HCT116 (cell line): Measurements from ENCODE around the gene PLXNB3. TPM values are rescaled to one million over a fixed set of nuclear protein-coding genes. Genes with fewer than 3 reads are reported as not detected.

Source experiments
- ATAC-seq: fragments of 200-7000 bp; cut with Tn5 transposase; 2 replicates; pipeline ENCODE4 v1.9.1; 2020; ENCODE audit warnings: mild to moderate bottlenecking, moderate library complexity
- BruUV-seq: library from RNA; stranded (reverse); fragments of 400-500 nt; replicated peaks from 2 replicates; lab custom pipeline; 2021; lab: Mats Ljungman, UMichigan
- CTCF ChIA-PET: fragments of 300-600 bp; sonication (Branson Sonifier 250); formaldehyde crosslinking; loops from one replicate; lab custom pipeline; 2021; ENCODE audit warnings: antibody characterized with exemption; lab: Charles Lee
- POLR2A ChIA-PET: fragments of 300-600, 350-600 bp; sonication (Branson Sonifier 250); formaldehyde crosslinking; loops from one replicate; lab custom pipeline; 2021; ENCODE audit warnings: antibody characterized with exemption; lab: Charles Lee
- RAD21 ChIA-PET, 2 experiments: fragments of 300-600 bp; sonication (Branson Sonifier 250); formaldehyde crosslinking; loops; one replicate each; lab custom pipeline; 2023; ENCODE audit warnings: low total read pairs in 2 of 2; ENCODE audit not compliant: uncharacterized antibody in 2 of 2, unreplicated experiment in 2 of 2, low non-redundant PET in 1 of 2; lab: Charles Lee
- DNase-seq: peaks from one replicate; pipeline ENCODE4 v3.0.0-alpha.2; 2010; ENCODE audit warnings: low read depth, low spot score
- H2AFZ ChIP-seq: fragments of 200-600 bp; shearing (Covaris generic), sonication (generic); 2 replicates; pipeline ENCODE4 v1.6.1; 2017; ENCODE audit warnings: low read depth, mixed run types, mixed read lengths, antibody characterized with exemption, low read length; ENCODE audit not compliant: poor library complexity, severe bottlenecking
- H3K27ac ChIP-seq: 2 replicates; pipeline ENCODE4 v1.5.1; 2012; ENCODE audit warnings: low read depth, low read length
- H3K27me3 ChIP-seq: fragments of 200-600 bp; sonication (generic); 2 replicates; pipeline ENCODE4 v1.6.1; 2016; ENCODE audit warnings: mixed run types, low read length, mixed read lengths; ENCODE audit not compliant: insufficient read depth
- H3K36me3 ChIP-seq, 2 experiments: fragments of 200-500 bp in 1 of 2; fragments of 200-600 bp in 1 of 2; sonication (Bioruptor generic) in 1 of 2; sonication (generic) in 1 of 2; 2 replicates each; pipeline versions ENCODE4 v1.5.1 to v1.6.1; 2014 to 2016; ENCODE audit warnings: low read length in 2 of 2, inconsistent platforms in 1 of 2, mixed read lengths in 1 of 2, mixed run types in 1 of 2; ENCODE audit not compliant: insufficient read depth in 2 of 2, control insufficient read depth in 1 of 2
- H3K4me1 ChIP-seq, 2 experiments: fragments of 200-600 bp in 1 of 2; sonication (generic) in 1 of 2; 2 replicates each; pipeline versions ENCODE4 v1.5.1 to v1.6.1; 2012 to 2017; ENCODE audit warnings: low read length in 2 of 2, inconsistent platforms in 1 of 2, mild to moderate bottlenecking in 1 of 2, mixed read lengths in 1 of 2, mixed run types in 1 of 2, moderate library complexity in 1 of 2; ENCODE audit not compliant: insufficient read depth in 2 of 2, control insufficient read depth in 1 of 2
- H3K4me2 ChIP-seq: fragments of 200-600 bp; sonication (generic); 2 replicates; pipeline ENCODE4 v1.6.1; 2017; ENCODE audit warnings: mixed run types, low read length, mixed read lengths
- H3K4me3 ChIP-seq, 2 experiments: fragments of 200-600 bp in 1 of 2; sonication (generic) in 1 of 2; replicated peaks in 1 of 2; 2 replicates each; pipeline ENCODE4 v1.5.1; 2011 to 2016; ENCODE audit warnings: low read length in 2 of 2, control low read depth in 1 of 2, low read depth in 1 of 2, mild to moderate bottlenecking in 1 of 2, mixed read lengths in 1 of 2, mixed run types in 1 of 2
- H3K79me2 ChIP-seq: fragments of 200-600 bp; sonication (generic); 2 replicates; pipeline ENCODE4 v1.6.1; 2017; ENCODE audit warnings: mild to moderate bottlenecking, mixed run types, low read length, moderate library complexity, mixed read lengths; ENCODE audit not compliant: insufficient read depth
- H3K9ac ChIP-seq: fragments of 200-600 bp; sonication (generic); 2 replicates; pipeline ENCODE4 v1.6.1; 2016; ENCODE audit warnings: low read length, mixed read lengths
- H3K9me2 ChIP-seq: fragments of 200-600 bp; sonication (generic), shearing (Covaris generic); 2 replicates; pipeline ENCODE4 v1.6.1; 2017; ENCODE audit warnings: mixed run types, mild to moderate bottlenecking, moderate library complexity; ENCODE audit not compliant: insufficient read depth
- H3K9me3 ChIP-seq, 2 experiments: fragments of 200-500 bp in 1 of 2; fragments of 200-600 bp in 1 of 2; sonication (Bioruptor generic) in 1 of 2; sonication (generic) in 1 of 2; 2 replicates each; pipeline ENCODE4 v1.6.1; 2014 to 2017; ENCODE audit warnings: low read length in 2 of 2, mixed read lengths in 2 of 2, inconsistent platforms in 1 of 2, low read depth in 1 of 2, mild to moderate bottlenecking in 1 of 2, mixed run types in 1 of 2, moderate library complexity in 1 of 2; ENCODE audit not compliant: control insufficient read depth in 1 of 2, insufficient read depth in 1 of 2
- H4K20me1 ChIP-seq: fragments of 200-600 bp; sonication (generic), shearing (Covaris generic); 2 replicates; pipeline ENCODE4 v1.6.1; 2017; ENCODE audit warnings: mixed run types, mild to moderate bottlenecking, moderate library complexity; ENCODE audit not compliant: insufficient read depth
- CEBPB ChIP-seq: IDR thresholded peaks from 2 replicates; pipeline ENCODE4 v1.6.1; 2012; ENCODE audit warnings: low read depth
- ELF1 ChIP-seq: IDR thresholded peaks from 2 replicates; pipeline ENCODE4 v1.6.1; 2012; ENCODE audit warnings: low read depth, borderline replicate concordance
- EZH2 ChIP-seq: fragments of 200-600 bp; sonication (generic); IDR thresholded peaks from 2 replicates; pipeline ENCODE4 v1.6.1; 2017; ENCODE audit warnings: antibody characterized with exemption, mixed run types
- FOSL1 ChIP-seq: IDR thresholded peaks from 2 replicates; pipeline ENCODE4 v1.6.1; 2012; ENCODE audit warnings: low read depth
- JUND ChIP-seq: IDR thresholded peaks from 2 replicates; pipeline ENCODE4 v1.6.1; 2012
- RAD21 ChIP-seq: IDR thresholded peaks from 2 replicates; pipeline ENCODE4 v1.6.1; 2012; ENCODE audit warnings: low read depth, mild to moderate bottlenecking
- SIN3A ChIP-seq: IDR thresholded peaks from 2 replicates; pipeline ENCODE4 v1.6.1; 2012; ENCODE audit warnings: low read depth
- SP1 ChIP-seq: IDR thresholded peaks from 2 replicates; pipeline ENCODE4 v1.6.1; 2012; ENCODE audit warnings: low read depth
- SRF ChIP-seq: IDR thresholded peaks from 2 replicates; pipeline ENCODE4 v1.6.1; 2012; ENCODE audit warnings: low read depth
- TCF7L2 ChIP-seq: IDR thresholded peaks from 2 replicates; pipeline ENCODE4 v1.7.0; 2011; ENCODE audit warnings: borderline replicate concordance, inconsistent platforms; ENCODE audit not compliant: insufficient read depth, insufficient read length; ENCODE audit errors: extremely low read depth
- YY1 ChIP-seq: IDR thresholded peaks from 2 replicates; pipeline ENCODE4 v1.6.1; 2011; ENCODE audit warnings: low read length, low read depth, moderate library complexity, mild to moderate bottlenecking; ENCODE audit not compliant: insufficient replicate concordance; ENCODE audit errors: extremely low read depth
- ZNF274 ChIP-seq: fragments of 200-500 bp; sonication (Bioruptor generic); IDR thresholded peaks from 2 replicates; pipeline ENCODE4 v1.6.1; 2014; ENCODE audit warnings: mild to moderate bottlenecking, low read depth, low read length, inconsistent platforms
- intact Hi-C: fragments of 100-400 bp; cut with micrococcal nuclease; formaldehyde crosslinking; loops from 2 replicates; pipeline ENCODE4 v1.10.0; 2022
- total RNA-seq: library from RNA; stranded (reverse); gene quantifications from one replicate; pipeline ENCODE4 v1.2.1, GENCODE V29; 2021; ENCODE audit not compliant: unreplicated experiment
- TF ChIP-seq, protein P1 (sequence below): IDR thresholded peaks from 2 replicates; pipeline ENCODE4 v1.6.1; 2012
- TF ChIP-seq, protein P2 (sequence below): IDR thresholded peaks from 2 replicates; pipeline ENCODE4 v1.6.1; 2012

Gene PLXNB3
- total RNA-seq, 1 experiment from 2014 or later: 4.8 TPM

DNA sequence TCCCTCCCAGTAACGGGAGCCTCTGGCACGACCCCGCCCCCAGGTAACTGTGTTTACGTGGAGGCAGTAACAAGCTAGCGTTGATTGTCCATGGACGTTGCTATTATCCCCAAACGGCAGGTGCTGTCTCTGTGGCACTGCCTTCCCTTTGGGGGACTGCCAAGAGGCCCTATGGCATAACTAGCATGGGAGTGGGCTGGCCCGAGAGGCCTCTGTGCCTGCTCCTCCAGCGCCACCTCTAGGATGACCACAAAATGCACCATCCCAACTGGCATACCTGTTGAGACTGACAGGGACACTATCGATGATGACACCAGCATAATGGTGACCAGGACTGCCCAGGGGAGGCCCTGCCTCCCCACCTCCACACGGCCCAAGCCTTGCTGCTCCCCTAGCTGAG lies 18.3 kb downstream of the PLXNB3 start:
- Histone ChIP-seq H3K9me2 (no peaks in the 10 kb centered on the region), H3K27me3 (no peaks in the 10 kb centered on the region), H3K4me1 (no peaks in the 10 kb centered on the region), H3K36me3 (no peaks in the 10 kb centered on the region; a peak in 1 of 4 replicates), H3K4me3 (no peak overlapping the region), H4K20me1 (no peaks in the 10 kb centered on the region), H3K9me3 (no peaks in the 10 kb centered on the region), H3K27ac (no peak overlapping the region), H3K9ac (no peak overlapping the region), H3K4me2 (no peak overlapping the region), H2AFZ (no peak overlapping the region), H3K79me2 (no peaks in the 10 kb centered on the region)
- CTCF ChIA-PET: no interaction called here
- TF ChIP-seq EZH2: no peak
- TF ChIP-seq SP1: no peak
- TF ChIP-seq, protein P1, sequence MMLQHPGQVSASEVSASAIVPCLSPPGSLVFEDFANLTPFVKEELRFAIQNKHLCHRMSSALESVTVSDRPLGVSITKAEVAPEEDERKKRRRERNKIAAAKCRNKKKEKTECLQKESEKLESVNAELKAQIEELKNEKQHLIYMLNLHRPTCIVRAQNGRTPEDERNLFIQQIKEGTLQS: no peak
- TF ChIP-seq ELF1: no peak
- no peak for TF ChIP-seq RAD21
- TF ChIP-seq FOSL1: no peak
- TF ChIP-seq ZNF274: no peak
- TF ChIP-seq SRF: no peak
- no peak for TF ChIP-seq JUND
- no peak for TF ChIP-seq SIN3A
- TF ChIP-seq CEBPB: no peak
- no peak for TF ChIP-seq YY1
- no peak for TF ChIP-seq TCF7L2
- TF ChIP-seq, protein P2, sequence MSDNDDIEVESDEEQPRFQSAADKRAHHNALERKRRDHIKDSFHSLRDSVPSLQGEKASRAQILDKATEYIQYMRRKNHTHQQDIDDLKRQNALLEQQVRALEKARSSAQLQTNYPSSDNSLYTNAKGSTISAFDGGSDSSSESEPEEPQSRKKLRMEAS: no peak
- no TSS peak for BruUV-seq
- POLR2A ChIA-PET: no interaction called here
- DNase-seq (no peak), ATAC-seq (peak; percentile 43)
- RAD21 ChIA-PET: no interaction called here
- intact Hi-C loops: no loop called here
